DOHH2 (cell line): ENCODE measurements around the gene MVB12A.
A peak's percentile ranks its signal among the peaks of the same experiment; 100 is the strongest.

Experiments
- H3F3A ChIP-seq: fragments of 200-600 bp; sonication (generic), shearing (Covaris generic); 2 replicates; pipeline ENCODE4 v1.6.0; 2016; ENCODE audit warnings: antibody characterized with exemption, mild to moderate bottlenecking; ENCODE audit not compliant: control insufficient read depth, insufficient read depth
- H3K27ac ChIP-seq: fragments of 200-600 bp; sonication (generic); 2 replicates; pipeline ENCODE4 v1.5.1; 2014; ENCODE audit warnings: low read depth, mild to moderate bottlenecking, low read length, moderate library complexity
- H3K27me3 ChIP-seq: fragments of 200-600 bp; sonication (generic); 2 replicates; pipeline ENCODE4 v1.6.1; 2014; ENCODE audit warnings: mild to moderate bottlenecking, low read length, mixed read lengths; ENCODE audit not compliant: control insufficient read depth
- H3K36me3 ChIP-seq: fragments of 200-600 bp; sonication (generic); 2 replicates; pipeline ENCODE4 v1.6.1; 2014; ENCODE audit warnings: mild to moderate bottlenecking, low read length, moderate library complexity, mixed read lengths; ENCODE audit not compliant: control insufficient read depth
- H3K4me1 ChIP-seq: fragments of 200-600 bp; sonication (generic); 2 replicates; pipeline ENCODE4 v1.6.1; 2014; ENCODE audit warnings: mild to moderate bottlenecking, low read length, mixed read lengths; ENCODE audit not compliant: control insufficient read depth
- H3K4me2 ChIP-seq: fragments of 200-600 bp; sonication (generic); 2 replicates; pipeline ENCODE4 v1.6.0; 2014; ENCODE audit warnings: mild to moderate bottlenecking, low read length, moderate library complexity
- H3K4me3 ChIP-seq: fragments of 200-600 bp; sonication (generic); 2 replicates; pipeline ENCODE4 v1.5.1; 2014; ENCODE audit warnings: mild to moderate bottlenecking, low read length, mixed read lengths
- H3K79me2 ChIP-seq: fragments of 200-600 bp; sonication (generic); 2 replicates; pipeline ENCODE4 v1.6.1; 2014; ENCODE audit warnings: mild to moderate bottlenecking, low read length, mixed read lengths; ENCODE audit not compliant: control insufficient read depth
- H3K9me2 ChIP-seq: fragments of 200-600 bp; sonication (generic); replicated peaks from 2 replicates; pipeline ENCODE4 v1.6.1; 2014; ENCODE audit warnings: mild to moderate bottlenecking, low read length, mixed read lengths; ENCODE audit not compliant: control insufficient read depth
- H3K9me3 ChIP-seq: fragments of 200-600 bp; sonication (generic); 2 replicates; pipeline ENCODE4 v1.6.1; 2014; ENCODE audit warnings: antibody characterized with exemption, low read length, mixed read lengths; ENCODE audit not compliant: control insufficient read depth, insufficient read depth
- H4K20me1 ChIP-seq: fragments of 200-600 bp; sonication (generic); 2 replicates; pipeline ENCODE4 v1.6.0; 2014; ENCODE audit warnings: low read depth, mild to moderate bottlenecking, antibody characterized with exemption, low read length, moderate library complexity; ENCODE audit not compliant: control insufficient read depth, insufficient read depth
- EZH2phosphoT487 ChIP-seq: fragments of 200-600 bp; sonication (generic); IDR thresholded peaks from 2 replicates; pipeline ENCODE4 v1.6.1; 2017; ENCODE audit warnings: borderline replicate concordance, mild to moderate bottlenecking, antibody characterized with exemption, low read length, moderate library complexity, mixed read lengths
- TF ChIP-seq, protein P1 (sequence below): fragments of 200-600 bp; sonication (generic); IDR thresholded peaks from one replicate; pipeline ENCODE4 v1.5.1; 2014; ENCODE audit warnings: antibody characterized with exemption, mild to moderate bottlenecking, low read depth, low read length; ENCODE audit not compliant: poor library complexity, severe bottlenecking

Gene MVB12A

DNA sequence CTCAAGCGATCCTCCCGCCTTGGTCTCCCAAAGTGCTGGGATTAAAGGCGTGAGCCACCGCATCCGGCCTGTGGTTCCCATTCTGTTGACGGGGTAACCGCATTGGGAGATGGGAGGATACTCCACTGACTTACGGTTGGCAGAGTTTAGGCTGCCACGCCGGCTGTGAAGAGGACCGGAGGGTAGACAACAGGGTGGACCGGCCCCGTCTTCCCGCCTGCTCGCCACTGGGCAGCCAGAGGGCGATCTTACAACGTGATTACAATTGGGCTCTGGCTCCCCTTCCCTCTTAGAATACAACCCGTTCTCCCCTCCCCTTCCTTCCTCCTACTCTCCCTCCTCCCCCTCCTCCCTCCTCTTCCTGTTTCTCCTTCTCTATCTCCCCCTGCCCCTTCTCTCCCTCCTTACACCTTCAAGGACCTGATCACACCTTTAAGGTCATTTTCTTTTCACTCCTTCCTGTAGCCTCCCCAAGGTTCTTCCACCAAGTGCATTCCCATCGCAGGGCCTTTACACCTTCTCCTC lies 24.9 kb upstream of the MVB12A start:
- Histone ChIP-seq H3K4me3 (peak overlapping the region; percentile 21; the same call in 1 of the 2 replicates), H3K9me3 (no peaks in the 10 kb centered on the region), H3K27me3 (0 out of 2 replicates have a peak, but pooled peaks cover 2% of the 10 kb centered on the region), H3K27ac (peak overlapping the region; percentile 64), H4K20me1 (no peaks in the 10 kb centered on the region), H3K9me2 (no peaks in the 10 kb centered on the region), H3K79me2 (no peaks in the 10 kb centered on the region), H3K4me2 (peak overlapping the region; percentile 45), H3F3A (peaks cover 23% of the 10 kb centered on the region), H3K4me1 (peaks cover 32% of the 10 kb centered on the region), H3K36me3 (peaks cover 15% of the 10 kb centered on the region)
- TF ChIP-seq, protein P1, sequence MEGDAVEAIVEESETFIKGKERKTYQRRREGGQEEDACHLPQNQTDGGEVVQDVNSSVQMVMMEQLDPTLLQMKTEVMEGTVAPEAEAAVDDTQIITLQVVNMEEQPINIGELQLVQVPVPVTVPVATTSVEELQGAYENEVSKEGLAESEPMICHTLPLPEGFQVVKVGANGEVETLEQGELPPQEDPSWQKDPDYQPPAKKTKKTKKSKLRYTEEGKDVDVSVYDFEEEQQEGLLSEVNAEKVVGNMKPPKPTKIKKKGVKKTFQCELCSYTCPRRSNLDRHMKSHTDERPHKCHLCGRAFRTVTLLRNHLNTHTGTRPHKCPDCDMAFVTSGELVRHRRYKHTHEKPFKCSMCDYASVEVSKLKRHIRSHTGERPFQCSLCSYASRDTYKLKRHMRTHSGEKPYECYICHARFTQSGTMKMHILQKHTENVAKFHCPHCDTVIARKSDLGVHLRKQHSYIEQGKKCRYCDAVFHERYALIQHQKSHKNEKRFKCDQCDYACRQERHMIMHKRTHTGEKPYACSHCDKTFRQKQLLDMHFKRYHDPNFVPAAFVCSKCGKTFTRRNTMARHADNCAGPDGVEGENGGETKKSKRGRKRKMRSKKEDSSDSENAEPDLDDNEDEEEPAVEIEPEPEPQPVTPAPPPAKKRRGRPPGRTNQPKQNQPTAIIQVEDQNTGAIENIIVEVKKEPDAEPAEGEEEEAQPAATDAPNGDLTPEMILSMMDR, result peak; percentile 84
- no peak for TF ChIP-seq EZH2phosphoT487

DNA sequence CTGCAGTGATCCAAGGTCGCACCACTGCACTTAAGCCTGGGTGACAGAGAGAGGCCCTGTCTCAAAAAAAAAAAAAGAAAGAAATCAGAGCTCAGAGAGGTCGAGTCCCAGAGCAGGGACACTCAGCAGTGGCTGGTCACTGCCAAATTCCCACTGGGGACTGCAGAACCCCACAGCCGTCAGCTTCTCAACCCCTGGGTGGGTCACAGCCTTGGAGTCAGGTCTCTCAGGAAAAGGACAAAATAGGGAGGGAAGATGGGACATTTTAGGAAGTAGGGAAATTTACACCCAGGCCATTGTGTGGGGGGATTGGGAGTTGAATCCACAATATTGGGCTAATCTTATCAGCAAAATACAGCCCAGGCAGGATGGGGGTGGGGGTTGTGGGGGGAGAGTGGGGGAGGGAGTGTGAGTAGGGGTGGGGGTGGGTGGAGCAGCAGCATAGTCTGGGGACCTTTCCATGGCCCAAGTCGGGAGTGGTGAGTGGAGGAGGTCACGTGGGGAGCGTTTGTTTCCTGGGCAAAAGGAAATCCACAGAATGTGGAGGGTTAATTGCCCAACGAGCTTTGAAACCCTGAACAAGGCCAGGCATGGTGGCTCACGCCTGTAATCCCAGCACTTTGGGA lies 20.8 kb upstream of the MVB12A start:
- H3K36me3 ChIP-seq, result peaks cover 50% of the 10 kb centered on the region
- H3K9me2 ChIP-seq, result no peaks in the 10 kb centered on the region
- peaks cover 8% of the 10 kb centered on the region for H4K20me1 ChIP-seq
- no peak for TF ChIP-seq EZH2phosphoT487
- TF ChIP-seq, protein P1, result no peak
- H3K27ac ChIP-seq, result no peak overlapping the region
- H3F3A ChIP-seq, result peaks cover 17% of the 10 kb centered on the region
- H3K9me3 ChIP-seq, result no peaks in the 10 kb centered on the region
- peaks cover 30% of the 10 kb centered on the region for H3K4me1 ChIP-seq
- H3K27me3 ChIP-seq, result no peaks in the 10 kb centered on the region
- H3K79me2 ChIP-seq, result peaks cover 23% of the 10 kb centered on the region
- no peak overlapping the region for H3K4me3 ChIP-seq
- H3K4me2 ChIP-seq, result no peak overlapping the region

DNA sequence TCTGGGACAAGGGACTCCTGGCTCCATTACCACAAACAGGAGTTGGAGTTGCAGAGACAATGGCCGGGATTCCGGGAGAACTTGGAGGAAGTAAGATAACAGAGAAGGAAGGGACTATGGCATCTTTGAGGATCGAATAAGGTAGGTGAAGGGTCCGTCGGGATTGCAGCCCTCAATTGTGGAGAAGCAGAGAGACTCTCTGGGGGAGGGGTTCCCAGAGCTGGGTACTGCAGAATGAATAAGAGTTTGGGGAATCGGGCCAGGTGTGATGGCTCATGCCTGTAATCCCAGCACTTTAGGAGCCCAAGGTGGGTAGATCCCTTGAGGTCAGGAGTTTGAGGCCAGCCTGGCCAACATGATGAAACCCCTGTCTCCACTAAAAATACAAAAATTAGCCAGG lies 18.2 kb upstream of the MVB12A start:
- no peak for TF ChIP-seq EZH2phosphoT487
- TF ChIP-seq, protein P1, result no peak
- H3K9me2 ChIP-seq, result no peaks in the 10 kb centered on the region
- peaks cover 8% of the 10 kb centered on the region for H4K20me1 ChIP-seq
- peaks cover 30% of the 10 kb centered on the region for H3K4me1 ChIP-seq
- H3K4me2 ChIP-seq, result no peak overlapping the region
- H3K79me2 ChIP-seq, result peaks cover 49% of the 10 kb centered on the region
- peaks cover 63% of the 10 kb centered on the region for H3K36me3 ChIP-seq
- H3F3A ChIP-seq, result peaks cover 21% of the 10 kb centered on the region
- no peaks in the 10 kb centered on the region for H3K27me3 ChIP-seq
- H3K4me3 ChIP-seq, result no peak overlapping the region
- H3K27ac ChIP-seq, result no peak overlapping the region
- H3K9me3 ChIP-seq, result no peaks in the 10 kb centered on the region
